Ovary (tissue), 3 donors: Measurements from ENCODE around the gene ALK.

Experiments
- EP300 ChIP-seq: sonication (generic); formaldehyde crosslinking; IDR thresholded peaks from one replicate; pipeline ENCODE4 v1.6.1; 2017; ENCODE audit warnings: antibody characterized with exemption
- POLR2A ChIP-seq: fragments of 450-650 bp; IDR thresholded peaks from one replicate; pipeline ENCODE4 v1.6.1; 2017; ENCODE audit warnings: antibody characterized with exemption, mild to moderate bottlenecking, moderate library complexity
- TF ChIP-seq, protein P1 (sequence below), 3 donors: fragments of 450-650 bp in 2 of 3; fragments of 200-600 bp in 1 of 3; IDR thresholded peaks; one replicate each; pipeline versions ENCODE4 v1.5.1 to v1.8.0; 2016 to 2022; ENCODE audit warnings: antibody characterized with exemption in 3 of 3, mild to moderate bottlenecking in 1 of 3
- donor health status: DM: no; HTN: no; CAD: no.

DNA sequence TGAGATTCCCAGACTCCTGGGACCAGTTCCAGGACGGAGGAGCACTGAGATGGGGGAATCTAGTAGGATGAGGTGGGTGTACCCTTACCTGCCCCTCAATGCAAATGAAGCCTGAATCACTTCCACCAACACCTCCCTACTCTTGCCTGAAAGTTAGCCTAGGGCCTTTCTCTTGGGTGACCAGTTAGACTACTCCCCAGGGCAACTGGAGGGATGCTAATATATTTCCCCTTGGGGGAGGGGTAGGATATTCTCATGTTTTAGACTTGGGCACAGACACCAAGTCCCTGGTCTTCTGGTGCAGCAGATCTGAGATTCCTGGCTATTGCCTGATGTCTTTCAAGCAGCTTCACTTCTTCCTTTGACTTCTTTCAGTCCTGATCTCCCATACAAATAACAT is 334.5 kb downstream of the ALK start:
- TF ChIP-seq, protein P1, sequence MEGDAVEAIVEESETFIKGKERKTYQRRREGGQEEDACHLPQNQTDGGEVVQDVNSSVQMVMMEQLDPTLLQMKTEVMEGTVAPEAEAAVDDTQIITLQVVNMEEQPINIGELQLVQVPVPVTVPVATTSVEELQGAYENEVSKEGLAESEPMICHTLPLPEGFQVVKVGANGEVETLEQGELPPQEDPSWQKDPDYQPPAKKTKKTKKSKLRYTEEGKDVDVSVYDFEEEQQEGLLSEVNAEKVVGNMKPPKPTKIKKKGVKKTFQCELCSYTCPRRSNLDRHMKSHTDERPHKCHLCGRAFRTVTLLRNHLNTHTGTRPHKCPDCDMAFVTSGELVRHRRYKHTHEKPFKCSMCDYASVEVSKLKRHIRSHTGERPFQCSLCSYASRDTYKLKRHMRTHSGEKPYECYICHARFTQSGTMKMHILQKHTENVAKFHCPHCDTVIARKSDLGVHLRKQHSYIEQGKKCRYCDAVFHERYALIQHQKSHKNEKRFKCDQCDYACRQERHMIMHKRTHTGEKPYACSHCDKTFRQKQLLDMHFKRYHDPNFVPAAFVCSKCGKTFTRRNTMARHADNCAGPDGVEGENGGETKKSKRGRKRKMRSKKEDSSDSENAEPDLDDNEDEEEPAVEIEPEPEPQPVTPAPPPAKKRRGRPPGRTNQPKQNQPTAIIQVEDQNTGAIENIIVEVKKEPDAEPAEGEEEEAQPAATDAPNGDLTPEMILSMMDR (IDR thresholded peaks at IDR 0.05): no peak
- TF ChIP-seq EP300: no peak
- TF ChIP-seq POLR2A: no peak
